Heart left ventricle (tissue), 13 donors: ENCODE data around the gene MED15.

Experiments used
- CTCF ChIP-seq, 12 donors: fragments of 200-600 bp; sonication (generic) in 4 of 12; IDR thresholded peaks; one replicate each; pipeline versions ENCODE4 v1.5.0 to v1.8.0; 2018 to 2022; ENCODE audit warnings: antibody characterized with exemption in 12 of 12, mild to moderate bottlenecking in 5 of 12
- POLR2A ChIP-seq, 2 donors: fragments of 450-650 bp; IDR thresholded peaks; one replicate each; pipeline ENCODE4 v1.6.1; 2017; ENCODE audit warnings: antibody characterized with exemption in 2 of 2, mild to moderate bottlenecking in 2 of 2, moderate library complexity in 2 of 2
- donor health status: ischemic (EF 13 %, LVEDD 7.1; RV severe dilation, severe dysfunction).
- donor health status: DM: no; HTN: yes; CAD: no.
- donor health status: DM: no; HTN: no; CAD: no.
- donor health status: ischemic (EF 25% LVEDD 6.9; RV normal size, moderate dysfunction).
- donor health status: ischemic (EF 25% LVEDD 5.7; RV mildly dilated, moderate dysfunction).
- donor health status: ischemic (EF 35%, LVEDD 5.7; RV mildly dilated, moderate dysfunction).
- donor health status: nonischemic (EF 11% LVEDD 7.7; RV severe dilation, severe dysfunction).
- donor health status: DM: yes; HTN: yes; CAD: no.
- donor health status: PGD.
- donor health status: ischemic (EF 29% LVEDD 5.4; RV normal size, mild dysfunction).
- donor health status: nonischemic (EF 23%, LVEDD 6.1; RV moderate dilation, normal function).

- TF ChIP-seq POLR2A (IDR thresholded peaks at IDR 0.05), result no peak
- TF ChIP-seq CTCF (IDR thresholded peaks at IDR 0.05), result no peak
Measured at GRCh38 chr22:20548806-20549205, 41.4 kb downstream of the MED15 start.
